SJCRH30 (cell line): ENCODE data around the gene C3. TPM values are rescaled to one million over a fixed set of nuclear protein-coding genes. Genes with fewer than 3 reads are reported as not detected.
"Not testable (repeated sequence)": the region's sequence is repeated elsewhere in the genome, so short reads cannot be mapped to it uniquely, and the experiment has no call there.

Experiments
- DNase-seq, 2 experiments: peaks; one replicate each; pipeline ENCODE4 v3.0.0-alpha.2; 2015 to 2020
- H3K27ac ChIP-seq: fragments of 250-450 bp; sonication (Bioruptor Pico); 2 replicates; pipeline ENCODE4 v1.5.1; 2020; ENCODE audit warnings: mild to moderate bottlenecking, moderate library complexity
- H3K27me3 ChIP-seq: fragments of 250-450 bp; sonication (Bioruptor Pico); 2 replicates; pipeline ENCODE4 v1.5.1; 2020; ENCODE audit warnings: mild to moderate bottlenecking, moderate library complexity
- H3K36me3 ChIP-seq: fragments of 250-450 bp; sonication (Bioruptor Pico); 2 replicates; pipeline ENCODE4 v1.5.1; 2020; ENCODE audit warnings: mild to moderate bottlenecking, moderate library complexity
- H3K4me1 ChIP-seq: fragments of 250-450 bp; sonication (Bioruptor Pico); 2 replicates; pipeline ENCODE4 v1.5.1; 2020; ENCODE audit warnings: mild to moderate bottlenecking, moderate library complexity
- H3K4me3 ChIP-seq: fragments of 250-450 bp; sonication (Bioruptor Pico); 2 replicates; pipeline ENCODE4 v1.5.1; 2020; ENCODE audit warnings: mild to moderate bottlenecking, moderate library complexity
- H3K9me3 ChIP-seq: fragments of 250-450 bp; sonication (Bioruptor Pico); replicated peaks from 2 replicates; pipeline ENCODE4 v1.5.1; 2020; ENCODE audit warnings: mild to moderate bottlenecking, moderate library complexity
- total RNA-seq: library from RNA; depleted of rRNA; stranded (reverse); fragments of >200 nt; shearing (Covaris generic); gene quantifications from 2 replicates; pipeline ENCODE4 v1.2.3, GENCODE V29; 2014; rRNA removed

C3 gene
- total RNA-seq, result not detected in 2 replicates

- Histone ChIP-seq H3K4me1 (no peaks in the 10 kb centered on the region), H3K36me3 (no peaks in the 10 kb centered on the region), H3K4me3 (no peak within 1 kb of the TSS), H3K9me3 (no peaks in the 10 kb centered on the region), H3K27me3 (0 out of 2 replicates have a peak, but pooled peaks cover 8% of the 10 kb centered on the region), H3K27ac (no peak within 1 kb of the TSS)
- no peak for DNase-seq
Observed at GRCh38 chr19:6720369-6721137, at the start of gene C3. C3 (minus strand) TSS chr19:6720650; CDS start chr19:6720589, 61 bp downstream.

- Histone ChIP-seq H3K36me3 (no peaks in the 10 kb centered on the region), H3K9me3 (no peaks in the 10 kb centered on the region), H3K4me1 (peaks cover 3% of the 10 kb centered on the region; the same call in 1 of the 2 replicates), H3K4me3 (no peak overlapping the region), H3K27me3 (no peaks in the 10 kb centered on the region), H3K27ac (no peak overlapping the region)
- peak in 1 of 2 experiments; percentile 48 for DNase-seq
Observed at GRCh38 chr19:6769006-6769619, 48.7 kb upstream of the C3 start.

GRCh38 chr19:6768236-6768785 is 47.9 kb upstream of the C3 start:
- no peak overlapping the region for H3K4me3 ChIP-seq
- H3K27ac ChIP-seq, result no peak overlapping the region
- peaks cover 3% of the 10 kb centered on the region; the same call in 1 of the 2 replicates for H3K4me1 ChIP-seq
- no peaks in the 10 kb centered on the region for H3K36me3 ChIP-seq
- no peaks in the 10 kb centered on the region for H3K27me3 ChIP-seq
- DNase-seq, result no peak
- no peaks in the 10 kb centered on the region for H3K9me3 ChIP-seq

DNA sequence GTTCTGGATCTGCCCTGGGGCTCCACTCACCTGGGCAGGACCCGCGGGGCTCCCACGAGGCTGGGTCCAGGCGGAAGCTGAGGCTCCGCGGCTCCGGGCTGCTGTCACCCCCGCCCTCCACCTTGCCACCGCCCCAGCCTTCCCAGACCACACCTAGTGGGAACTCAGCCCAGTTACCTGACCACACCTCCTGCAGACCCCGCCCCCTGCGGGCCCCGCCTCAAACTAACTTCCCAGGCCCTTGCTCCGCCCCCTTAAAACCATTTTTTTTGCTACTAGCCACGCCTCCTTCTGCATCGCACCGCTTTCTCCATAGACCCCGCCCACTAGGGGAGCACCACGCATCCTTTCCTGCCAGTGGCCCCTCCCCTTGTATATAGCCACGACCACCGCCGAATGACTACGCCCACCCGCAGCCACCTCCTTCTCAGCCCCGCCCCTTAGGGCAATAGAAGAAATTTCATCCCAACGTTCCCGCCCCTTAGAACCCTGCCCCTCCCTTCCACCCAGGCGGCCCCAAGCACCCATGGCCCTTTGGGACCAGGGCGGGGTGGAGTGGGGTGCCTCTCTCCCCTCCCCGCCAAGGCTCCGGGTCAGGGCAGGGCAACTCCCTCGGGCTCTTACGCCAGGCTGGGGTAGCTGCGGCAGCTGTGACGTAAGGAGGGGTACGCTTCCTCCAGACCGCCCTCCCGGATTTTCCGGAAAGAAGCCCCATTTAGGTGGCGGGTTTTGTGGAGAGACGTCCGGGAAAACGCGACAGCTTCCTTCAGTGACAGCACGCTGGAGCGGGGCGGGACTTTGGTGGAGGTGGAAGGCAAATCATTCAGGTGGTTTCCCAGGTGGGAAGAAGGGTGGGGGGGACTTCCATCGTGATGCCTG is 47.1 kb upstream of the C3 start, which contains the start of gene SH2D3A:
TSS of gene SH2D3A (minus strand) at position 79 of the 879 bp plus-strand sequence. CDS start 3,687 bp downstream, outside the sequence.
- H3K4me3 ChIP-seq, result no peak within 1 kb of the TSS
- peak in 1 of 2 experiments; percentile 17 for DNase-seq
- H3K36me3 ChIP-seq, result no peaks in the 10 kb centered on the region
- H3K9me3 ChIP-seq, result no peaks in the 10 kb centered on the region
- H3K27ac ChIP-seq, result no peak within 1 kb of the TSS
- no peaks in the 10 kb centered on the region for H3K27me3 ChIP-seq
- H3K4me1 ChIP-seq, result peaks cover 3% of the 10 kb centered on the region; the same call in 1 of the 2 replicates

DNA sequence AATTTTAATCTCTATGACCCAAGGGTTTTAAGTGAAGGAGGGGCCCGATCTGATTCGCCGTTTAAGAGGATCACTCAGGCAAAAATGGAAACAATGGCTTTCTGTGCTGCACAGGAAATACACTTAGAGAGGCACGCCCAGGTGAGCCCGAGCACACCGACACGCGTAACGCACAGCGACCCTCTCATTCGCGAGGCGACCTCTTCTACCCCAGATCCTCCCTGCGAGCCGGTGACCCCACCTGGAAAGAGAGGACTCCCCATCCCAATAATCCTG is 46.6 kb upstream of the C3 start:
- H3K4me3 ChIP-seq, result no peak overlapping the region
- H3K27ac ChIP-seq, result no peak overlapping the region
- no peaks in the 10 kb centered on the region for H3K27me3 ChIP-seq
- no peaks in the 10 kb centered on the region for H3K9me3 ChIP-seq
- no peak for DNase-seq
- no peaks in the 10 kb centered on the region for H3K36me3 ChIP-seq
- H3K4me1 ChIP-seq, result peaks cover 3% of the 10 kb centered on the region; the same call in 1 of the 2 replicates

- Histone ChIP-seq H3K27ac (no peak overlapping the region), H3K36me3 (no peaks in the 10 kb centered on the region), H3K4me1 (peaks cover 3% of the 10 kb centered on the region; the same call in 1 of the 2 replicates), H3K9me3 (no peaks in the 10 kb centered on the region), H3K4me3 (no peak overlapping the region), H3K27me3 (no peaks in the 10 kb centered on the region)
- no peak for DNase-seq
Observed at GRCh38 chr19:6766357-6767080, 46.1 kb upstream of the C3 start.

- no peak for DNase-seq
- Histone ChIP-seq H3K36me3 (no peaks in the 10 kb centered on the region), H3K27ac (no peak overlapping the region), H3K4me3 (no peak overlapping the region), H3K27me3 (no peaks in the 10 kb centered on the region), H3K4me1 (peaks cover 3% of the 10 kb centered on the region; the same call in 1 of the 2 replicates), H3K9me3 (no peaks in the 10 kb centered on the region)
Observed at GRCh38 chr19:6765738-6766356, 45.4 kb upstream of the C3 start.

GRCh38 chr19:6762253-6762797 is 41.9 kb upstream of the C3 start:
- DNase-seq, H3K9me3 ChIP-seq, H3K27me3 ChIP-seq, H3K27ac ChIP-seq, H3K4me1 ChIP-seq, H3K4me3 ChIP-seq, H3K36me3 ChIP-seq: not testable (repeated sequence)

DNA sequence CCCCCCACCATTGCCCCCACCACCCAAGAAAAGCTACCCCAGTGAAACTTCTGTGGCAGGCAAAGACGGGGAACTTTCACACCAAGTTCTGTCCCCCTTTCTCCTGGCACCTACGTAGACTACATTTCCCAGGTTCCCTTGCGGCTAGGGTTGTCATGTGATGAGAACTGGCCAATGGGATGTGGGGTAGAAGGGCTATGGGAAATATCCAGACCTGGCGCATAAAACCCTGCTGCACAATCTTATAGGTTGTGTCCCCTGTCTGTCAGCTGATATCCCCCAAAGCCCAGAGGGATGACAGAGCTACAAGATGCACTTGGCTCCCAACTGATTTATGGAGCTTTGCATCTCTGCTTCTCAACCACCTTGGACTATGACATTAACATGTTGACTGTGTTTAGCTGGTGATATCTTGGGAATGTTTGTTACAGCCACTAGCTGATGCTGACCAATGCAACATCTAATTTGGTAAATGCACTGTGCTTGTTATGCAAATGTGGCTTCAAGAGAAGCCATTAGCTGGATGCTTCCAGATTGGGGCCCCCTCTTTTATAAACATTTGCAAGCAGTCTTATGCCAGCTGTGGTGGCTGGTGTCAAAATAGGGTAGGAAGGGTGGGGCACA is 40.7 kb upstream of the C3 start:
- Histone ChIP-seq H3K36me3 (no peaks in the 10 kb centered on the region), H3K4me3 (no peak overlapping the region), H3K9me3 (no peaks in the 10 kb centered on the region), H3K4me1 (peaks cover 3% of the 10 kb centered on the region; the same call in 1 of the 2 replicates), H3K27me3 (no peaks in the 10 kb centered on the region), H3K27ac (no peak overlapping the region)
- DNase-seq, result peak; percentile 19 to 43

GRCh38 chr19:6760606-6761005 is 40.2 kb upstream of the C3 start:
- no peak for DNase-seq

GRCh38 chr19:6754653-6755463 is 34.4 kb upstream of the C3 start:
- H3K4me3 ChIP-seq, result no peak overlapping the region
- H3K9me3 ChIP-seq, result no peaks in the 10 kb centered on the region
- DNase-seq, result no peak
- H3K4me1 ChIP-seq, result no peaks in the 10 kb centered on the region
- H3K27me3 ChIP-seq, result no peaks in the 10 kb centered on the region
- peaks cover 25% of the 10 kb centered on the region for H3K36me3 ChIP-seq
- no peak overlapping the region for H3K27ac ChIP-seq

More at GRCh38 chr19:6760606-6761005, 40.2 kb upstream of the C3 start:
- H3K36me3 ChIP-seq, result no peaks in the 10 kb centered on the region
- no peak overlapping the region for H3K4me3 ChIP-seq
- no peak overlapping the region for H3K27ac ChIP-seq
- H3K27me3 ChIP-seq, result no peaks in the 10 kb centered on the region
- H3K4me1 ChIP-seq, result no peaks in the 10 kb centered on the region
- no peaks in the 10 kb centered on the region for H3K9me3 ChIP-seq

GRCh38 chr19:6754136-6754535 is 33.7 kb upstream of the C3 start:
- Histone ChIP-seq H3K27ac (no peak overlapping the region), H3K9me3 (no peaks in the 10 kb centered on the region), H3K27me3 (no peaks in the 10 kb centered on the region), H3K4me1 (no peaks in the 10 kb centered on the region), H3K4me3 (no peak overlapping the region), H3K36me3 (peaks cover 32% of the 10 kb centered on the region)
- DNase-seq, result no peak
